SK-N-SH (cell line): ENCODE measurements around the gene C1orf35. TPM values are rescaled to one million over a fixed set of nuclear protein-coding genes. Genes with fewer than 3 reads are reported as not detected.

Source experiments
- CTCF ChIA-PET: fragments of 300-600, 350-600 bp; formaldehyde crosslinking; extraction: SDS; loops from one replicate; lab custom pipeline; 2021; lab: Yijun Ruan, JAX
- POLR2A ChIA-PET: fragments of 350-600 bp; sonication (Branson Sonifier 250); formaldehyde crosslinking; extraction: SDS; loops from one replicate; lab custom pipeline; 2020; ENCODE audit warnings: antibody characterized with exemption, inconsistent platforms; lab: Yijun Ruan, JAX
- DNase-seq: peaks from one replicate; pipeline ENCODE4 v3.0.0; 2012
- H2AFZ ChIP-seq: fragments of 200-600 bp; sonication (generic); 2 replicates; pipeline ENCODE4 v1.8.1; 2016; ENCODE audit warnings: antibody characterized with exemption, mild to moderate bottlenecking, low read depth
- H3F3A ChIP-seq: fragments of 200-600 bp; sonication (generic); replicated peaks from 2 replicates; pipeline ENCODE3; 2016; ENCODE audit warnings: antibody characterized with exemption, mild to moderate bottlenecking; ENCODE audit not compliant: insufficient read depth
- H3K27ac ChIP-seq, 2 experiments: fragments of 200-500 bp in 1 of 2; fragments of 200-600 bp in 1 of 2; sonication (Bioruptor generic) in 1 of 2; sonication (generic), shearing (Covaris generic) in 1 of 2; 2 replicates each; pipeline versions ENCODE4 v1.5.1 to v1.6.1; 2014 to 2016; ENCODE audit warnings: low read depth in 2 of 2, inconsistent platforms in 1 of 2, low read length in 1 of 2, mild to moderate bottlenecking in 1 of 2, mixed read lengths in 1 of 2
- H3K27me3 ChIP-seq: fragments of 200-600 bp; sonication (generic), shearing (Covaris generic); 2 replicates; pipeline ENCODE4 v1.6.1; 2016; ENCODE audit warnings: mixed run types; ENCODE audit not compliant: insufficient read depth
- H3K36me3 ChIP-seq, 2 experiments: fragments of 200-500 bp in 1 of 2; fragments of 200-600 bp in 1 of 2; sonication (Bioruptor generic) in 1 of 2; sonication (generic) in 1 of 2; replicated peaks in 1 of 2; 2 replicates each; pipeline versions ENCODE3 to v1.5.1; 2014 to 2016; ENCODE audit warnings: low read length in 1 of 2, mild to moderate bottlenecking in 1 of 2; ENCODE audit not compliant: insufficient read depth in 2 of 2, control insufficient read depth in 1 of 2
- H3K4me1 ChIP-seq, 2 experiments: fragments of 200-500 bp in 1 of 2; fragments of 200-600 bp in 1 of 2; sonication (Bioruptor generic) in 1 of 2; sonication (generic), shearing (Covaris generic) in 1 of 2; 2 replicates each; pipeline versions ENCODE4 v1.5.1 to v1.6.1; 2014 to 2016; ENCODE audit warnings: low read depth in 1 of 2, low read length in 1 of 2, mixed run types in 1 of 2; ENCODE audit not compliant: insufficient read depth in 2 of 2, control insufficient read depth in 1 of 2
- H3K4me2 ChIP-seq: fragments of 200-600 bp; sonication (generic), shearing (Covaris generic); 2 replicates; pipeline ENCODE4 v1.6.1; 2017; ENCODE audit warnings: mixed run types
- H3K4me3 ChIP-seq, 2 experiments: fragments of 200-500 bp in 1 of 2; fragments of 200-600 bp in 1 of 2; sonication (Bioruptor generic) in 1 of 2; sonication (generic), shearing (Covaris generic) in 1 of 2; 2 replicates each; pipeline versions ENCODE4 v1.5.1 to v1.8.1; 2014 to 2016; ENCODE audit warnings: low read depth in 2 of 2, inconsistent platforms in 1 of 2, low read length in 1 of 2, mild to moderate bottlenecking in 1 of 2, mixed read lengths in 1 of 2, moderate library complexity in 1 of 2
- H3K79me2 ChIP-seq: fragments of 200-600 bp; sonication (generic); 2 replicates; pipeline ENCODE4 v1.8.1; 2017; ENCODE audit warnings: mild to moderate bottlenecking; ENCODE audit not compliant: insufficient read depth
- H3K9ac ChIP-seq: fragments of 200-600 bp; sonication (generic); 2 replicates; pipeline ENCODE4 v1.6.1; 2017; ENCODE audit warnings: mixed run types
- H3K9me2 ChIP-seq: fragments of 200-600 bp; sonication (generic); 2 replicates; pipeline ENCODE4 v1.6.1; 2017; ENCODE audit warnings: mixed run types
- H3K9me3 ChIP-seq: fragments of 200-600 bp; sonication (generic); 2 replicates; pipeline ENCODE4 v1.6.1; 2017; ENCODE audit warnings: mixed run types, mild to moderate bottlenecking, moderate library complexity
- H4K20me1 ChIP-seq: fragments of 200-600 bp; sonication (generic); 2 replicates; pipeline ENCODE4 v1.6.1; 2017; ENCODE audit warnings: mild to moderate bottlenecking, mixed run types; ENCODE audit not compliant: insufficient read depth
- ELF1 ChIP-seq: IDR thresholded peaks from 2 replicates; pipeline ENCODE4 v1.4.0; 2012
- EZH2phosphoT487 ChIP-seq: fragments of 200-600 bp; sonication (generic); IDR thresholded peaks from 2 replicates; pipeline ENCODE4 v1.6.1; 2017; ENCODE audit warnings: low read depth, mixed run types, mild to moderate bottlenecking, antibody characterized with exemption, moderate library complexity, borderline replicate concordance
- FOSL2 ChIP-seq: IDR thresholded peaks from 2 replicates; pipeline ENCODE4 v1.4.0; 2012; ENCODE audit warnings: low read depth, mild to moderate bottlenecking, moderate library complexity, borderline replicate concordance
- FOXJ3 ChIP-seq: sonication (generic); formaldehyde crosslinking; IDR thresholded peaks from 2 replicates; pipeline ENCODE4 v1.5.1; 2020; ENCODE audit warnings: mild to moderate bottlenecking, missing genetic modification reagents
- FOXM1 ChIP-seq: IDR thresholded peaks from 2 replicates; pipeline ENCODE4 v1.4.0; 2012; ENCODE audit warnings: low read depth, mild to moderate bottlenecking
- GABPA ChIP-seq: IDR thresholded peaks from 2 replicates; pipeline ENCODE4 v1.4.0; 2012; ENCODE audit warnings: low read depth, mild to moderate bottlenecking
- GATA2 ChIP-seq: sonication (generic); formaldehyde crosslinking; IDR thresholded peaks from 2 replicates; pipeline ENCODE4 v1.5.0; 2020; ENCODE audit warnings: mild to moderate bottlenecking, missing genetic modification reagents
- IRF3 ChIP-seq: fragments of 150-350 bp; IDR thresholded peaks from 2 replicates; pipeline ENCODE4 v1.6.1; 2016; ENCODE audit warnings: mild to moderate bottlenecking, low read depth, low read length
- JUND ChIP-seq: IDR thresholded peaks from 2 replicates; pipeline ENCODE4 v1.4.0; 2012
- MAX ChIP-seq: IDR thresholded peaks from 2 replicates; pipeline ENCODE4 v1.4.0; 2012; ENCODE audit warnings: low read depth
- MEF2A ChIP-seq: IDR thresholded peaks from 2 replicates; pipeline ENCODE4 v1.4.0; 2012; ENCODE audit warnings: low read depth, borderline replicate concordance
- NRF1 ChIP-seq: IDR thresholded peaks from 2 replicates; pipeline ENCODE4 v1.6.1; 2012; ENCODE audit warnings: low read depth, mild to moderate bottlenecking, low read length
- PBX3 ChIP-seq: IDR thresholded peaks from 2 replicates; pipeline ENCODE4; 2012
- POLR2AphosphoS5 ChIP-seq: IDR thresholded peaks from 2 replicates; pipeline ENCODE4 v1.6.1; 2012; ENCODE audit warnings: low read depth, low read length
- RCOR1 ChIP-seq: fragments of 150-350 bp; IDR thresholded peaks from 2 replicates; pipeline ENCODE4 v1.6.1; 2017; ENCODE audit warnings: antibody characterized with exemption, low read length
- RFX5 ChIP-seq: IDR thresholded peaks from 2 replicates; pipeline ENCODE4 v1.6.1; 2012; ENCODE audit warnings: mild to moderate bottlenecking, improper control_type of control experiment, low read length
- RXRA ChIP-seq: IDR thresholded peaks from 2 replicates; pipeline ENCODE4 v1.4.0; 2012; ENCODE audit warnings: low read depth, mild to moderate bottlenecking, borderline replicate concordance
- SMC3 ChIP-seq: IDR thresholded peaks from 2 replicates; pipeline ENCODE4 v1.6.1; 2012; ENCODE audit warnings: low read depth, low read length, improper control_type of control experiment
- TAF1 ChIP-seq: IDR thresholded peaks from 2 replicates; pipeline ENCODE4 v1.6.1; 2012; ENCODE audit warnings: low read depth, mild to moderate bottlenecking, low read length, moderate library complexity, borderline replicate concordance
- TCF12 ChIP-seq: IDR thresholded peaks from 2 replicates; pipeline ENCODE4 v1.4.0; 2012
- TEAD4 ChIP-seq: IDR thresholded peaks from 2 replicates; pipeline ENCODE4 v1.4.0; 2012; ENCODE audit warnings: mild to moderate bottlenecking, borderline replicate concordance; ENCODE audit not compliant: insufficient read depth
- USF1 ChIP-seq: IDR thresholded peaks from 2 replicates; pipeline ENCODE4 v1.4.0; 2012; ENCODE audit warnings: low read depth, borderline replicate concordance
- WGBS: methylation state at CpG from one replicate; pipeline ENCODE4 v1.1.6; 2017; ENCODE audit warnings: low lambda C conversion rate; 5-methylcytosine and 5-hydroxymethylcytosine counted together
- polyA plus RNA-seq, 3 experiments: library from polyadenylated mRNA; depleted of rRNA; stranded (reverse); fragments of >200 nt; gene quantifications; 2 replicates each; pipeline ENCODE4 v1.2.3, GENCODE V29; 2012

The C1orf35 gene
- polyA plus RNA-seq, 1 of the 3 experiments (the other 2 are of a cell fraction), result 42.9 TPM

GRCh38 chr1:228144193-228144992, 41.3 kb upstream of the C1orf35 start:
- peaks cover 23 to 28% of the 10 kb centered on the region in 2 experiments; a peak in 2 of 4 replicates for H3K4me1 ChIP-seq
- CTCF ChIA-PET, result interaction anchor here (1.7 to 5.4 kb wide), 2 partner anchors 14 to 21 kb away, joined by 5 to 24 read pairs; partner anchors contain the start of gene IBA57
- H3K27me3 ChIP-seq, result no peaks in the 10 kb centered on the region
- H3K9me3 ChIP-seq, result no peaks in the 10 kb centered on the region
- no peak overlapping the region for H3K9ac ChIP-seq
- TF ChIP-seq SMC3, result no peak
- no peak for TF ChIP-seq JUND
- no peak for TF ChIP-seq EZH2phosphoT487
- TF ChIP-seq GABPA, result no peak
- no peak for TF ChIP-seq NRF1
- TF ChIP-seq TCF12, result no peak
- no peak for TF ChIP-seq TEAD4
- no peak for TF ChIP-seq TAF1
- no peak for TF ChIP-seq USF1
- TF ChIP-seq FOSL2, result no peak
- TF ChIP-seq ELF1, result no peak
- no peak for TF ChIP-seq RXRA
- no peak for TF ChIP-seq PBX3
- peaks cover 69% of the 10 kb centered on the region for H4K20me1 ChIP-seq
- H3K27ac ChIP-seq, result no peak overlapping the region
- H3K79me2 ChIP-seq, result peaks cover 69% of the 10 kb centered on the region
- H3K4me3 ChIP-seq, result no peak overlapping the region
- no peak overlapping the region for H3K4me2 ChIP-seq
- POLR2A ChIA-PET, result no interaction called here
- H2AFZ ChIP-seq, result no peak overlapping the region
- H3K9me2 ChIP-seq, result no peaks in the 10 kb centered on the region
- WGBS, result 95% methylated on average over 9 of the region's 16 CpGs
- peaks cover 4 to 36% of the 10 kb centered on the region in 2 experiments for H3K36me3 ChIP-seq
- peak; percentile 13 for DNase-seq
- no peaks in the 10 kb centered on the region for H3F3A ChIP-seq

GRCh38 chr1:228143480-228144192, 40.5 kb upstream of the C1orf35 start:
- H3K9me3 ChIP-seq, result no peaks in the 10 kb centered on the region
- H4K20me1 ChIP-seq, result peaks cover 69% of the 10 kb centered on the region
- no peak overlapping the region for H3K4me3 ChIP-seq
- H3K36me3 ChIP-seq, result peaks cover 4 to 31% of the 10 kb centered on the region in 2 experiments
- WGBS, result 89% methylated on average over 12 of the region's 12 CpGs
- H2AFZ ChIP-seq, result no peak overlapping the region
- no peaks in the 10 kb centered on the region for H3K9me2 ChIP-seq
- H3K9ac ChIP-seq, result no peak overlapping the region
- ChIA-PET POLR2A (interaction anchor here (1.1 kb wide), 1 partner anchor 9 kb away, joined by 3 read pairs; no protein-coding TSS in a partner anchor), CTCF (interaction anchor here (1.7 to 5.4 kb wide), 2 partner anchors 13 to 22 kb away, joined by 5 to 24 read pairs; partner anchors contain the start of gene IBA57)
- H3K4me2 ChIP-seq, result peak overlapping the region; percentile 100; the same call in 1 of the 2 replicates
- H3K79me2 ChIP-seq, result peaks cover 69% of the 10 kb centered on the region
- H3F3A ChIP-seq, result no peaks in the 10 kb centered on the region
- peak; percentile 15 for DNase-seq
- peaks cover 23% of the 10 kb centered on the region in 2 experiments; a peak in 2 of 4 replicates for H3K4me1 ChIP-seq
- H3K27me3 ChIP-seq, result no peaks in the 10 kb centered on the region
- H3K27ac ChIP-seq, result no peak overlapping the region
- TF ChIP-seq IRF3 (no peak), USF1 (no peak), FOXJ3 (CRISPR knock-in tag) (no peak), JUND (no peak), MAX (no peak), FOXM1 (no peak), MEF2A (no peak), ELF1 (no peak), FOSL2 (no peak), RFX5 (no peak), RXRA (no peak), RCOR1 (no peak), GATA2 (CRISPR knock-in tag) (no peak), POLR2AphosphoS5 (no peak)
